Kidney (tissue), 2 donors: ENCODE results near the gene RBP5. TPM values are rescaled to one million over a fixed set of nuclear protein-coding genes. Genes with fewer than 3 reads are reported as not detected.

Experiments
- polyA plus RNA-seq: library from polyadenylated mRNA; stranded (reverse); fragments of 350-450 nt; fragmentation: Illumina TruSeq; extraction: RNeasy Lipid Tissue Mini Kit (QIAGEN cat#74804); gene quantifications from one replicate; pipeline ENCODE4 v1.2.3, GENCODE V29; 2014; ENCODE audit warnings: low read depth, low replicate concordance; ENCODE audit not compliant: insufficient read depth
- total RNA-seq: library from RNA; stranded (reverse); fragmentation: NEBNext Ultra II Directional; extraction: Animal tissue kit (Norgen Biotek cat#: 25700); gene quantifications from one replicate; pipeline ENCODE4 v1.2.1, GENCODE V29; 2021
- donor health status: DM: yes; HTN: yes; CAD: no.

The RBP5 gene
- total and polyA plus RNA-seq, 2 donors from 2014 or later = 74.6 to 609 TPM

Other genes with a start within 250 kb of the RBP5 start
- 16.6 TPM for gene LRRC23, start 224.1 kb downstream of the RBP5 start, total RNA-seq
- gene LRRC23, start 224.1 kb downstream of the RBP5 start, polyA plus RNA-seq = 19.7 TPM
- gene ENO2, start 214.3 kb downstream of the RBP5 start, total RNA-seq = 35.7 TPM
- 10.3 TPM for gene ENO2, start 214.3 kb downstream of the RBP5 start, polyA plus RNA-seq
- 119 TPM for gene ATN1, start 200.9 kb downstream of the RBP5 start, total RNA-seq
- 34.2 TPM for gene ATN1, start 200.9 kb downstream of the RBP5 start, polyA plus RNA-seq
- not detected for gene RNU7-1, start 185.1 kb downstream of the RBP5 start, total RNA-seq
- gene RNU7-1, start 185.1 kb downstream of the RBP5 start, polyA plus RNA-seq = not detected
- 175 TPM for gene C12orf57, start 184.9 kb downstream of the RBP5 start, total RNA-seq
- 336 TPM for gene C12orf57, start 184.9 kb downstream of the RBP5 start, polyA plus RNA-seq
- gene PTPN6, start 177.5 kb downstream of the RBP5 start, total RNA-seq = 70.8 TPM
- 38.0 TPM for gene PTPN6, start 177.5 kb downstream of the RBP5 start, polyA plus RNA-seq
- 141 TPM for gene PHB2, start 158.2 kb downstream of the RBP5 start, total RNA-seq
- gene PHB2, start 158.2 kb downstream of the RBP5 start, polyA plus RNA-seq = 222 TPM
- 50.3 TPM for gene EMG1, start 158.0 kb downstream of the RBP5 start, total RNA-seq
- gene EMG1, start 158.0 kb downstream of the RBP5 start, polyA plus RNA-seq = 74.3 TPM
- gene LPCAT3, start 110.4 kb downstream of the RBP5 start, total RNA-seq = 77.8 TPM
- gene LPCAT3, start 110.4 kb downstream of the RBP5 start, polyA plus RNA-seq = 59.2 TPM
- gene C1S, start 68.2 kb downstream of the RBP5 start, total RNA-seq = 402 TPM
- 81.2 TPM for gene C1S, start 68.2 kb downstream of the RBP5 start, polyA plus RNA-seq
- gene C1R, start 36.4 kb downstream of the RBP5 start, total RNA-seq = 514 TPM
- 183 TPM for gene C1R, start 36.4 kb downstream of the RBP5 start, polyA plus RNA-seq
- gene C1RL, start 19.7 kb downstream of the RBP5 start, total RNA-seq = 147 TPM
- gene C1RL, start 19.7 kb downstream of the RBP5 start, polyA plus RNA-seq = 25.2 TPM
- 64.2 TPM for gene CLSTN3, start 1.5 kb upstream of the RBP5 start, total RNA-seq
- gene CLSTN3, start 1.5 kb upstream of the RBP5 start, polyA plus RNA-seq = 33.0 TPM
- 42.3 TPM for gene PEX5, start 60.8 kb upstream of the RBP5 start, total RNA-seq
- gene PEX5, start 60.8 kb upstream of the RBP5 start, polyA plus RNA-seq = 30.8 TPM
- gene ACSM4, start 175.2 kb upstream of the RBP5 start, total RNA-seq = not detected
- not detected for gene ACSM4, start 175.2 kb upstream of the RBP5 start, polyA plus RNA-seq